GM21447 (cell line): ENCODE measurements around the gene EPHA8.

ENCODE experiments used
- ATAC-seq: cut with Tn5 transposase; IDR thresholded peaks from one replicate; pipeline ENCODE4 v1.9.1; 2021; ENCODE audit not compliant: unreplicated experiment

Gene EPHA8

DNA sequence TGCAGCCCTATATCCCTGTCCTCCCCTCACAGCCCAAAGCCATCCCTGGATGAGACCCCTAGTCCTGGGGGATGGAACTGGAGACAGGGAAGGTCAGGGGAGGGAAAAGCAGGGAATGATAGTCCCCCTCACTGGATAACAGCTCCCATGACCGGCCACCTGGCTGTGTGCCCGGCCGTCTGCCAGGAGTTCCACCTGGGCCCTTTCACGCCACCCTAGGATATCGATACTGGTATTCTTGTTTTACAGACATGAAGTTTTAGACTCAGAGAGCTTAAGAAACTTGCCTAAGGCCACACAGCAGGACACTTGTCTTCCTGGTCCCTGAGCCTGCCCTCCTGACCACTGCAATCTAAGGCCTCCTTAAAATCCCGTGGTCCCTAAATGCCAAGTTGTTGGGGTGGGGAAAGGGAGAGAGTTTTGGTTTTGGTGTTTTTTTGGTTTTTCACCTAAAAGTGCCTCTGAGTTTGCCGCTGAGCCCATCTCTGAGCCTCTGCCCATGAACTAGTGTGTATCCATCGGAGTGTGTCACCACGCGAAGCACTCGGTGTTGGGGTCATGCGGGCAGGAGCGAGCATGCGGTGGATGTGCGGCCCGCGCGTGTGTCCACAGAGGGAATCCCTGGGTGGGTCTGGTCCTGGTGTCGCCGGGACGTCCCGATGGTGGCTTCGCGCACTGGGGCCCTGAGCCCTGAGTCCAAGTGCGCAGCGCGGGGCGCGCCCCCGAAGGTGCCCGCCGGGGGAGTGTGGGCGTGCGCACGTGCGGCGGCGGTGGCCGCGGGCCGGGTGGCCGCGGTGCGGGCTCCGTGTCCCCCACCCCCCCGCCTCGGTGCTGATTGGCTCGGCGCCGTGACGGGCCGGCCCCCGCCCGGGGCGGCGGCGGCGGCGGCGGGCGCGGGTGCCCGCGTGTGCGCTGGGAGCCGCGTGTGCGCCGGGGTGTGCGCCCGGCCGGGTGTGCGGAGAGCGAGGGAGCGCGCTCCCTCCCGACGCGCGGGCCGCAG, at the start of gene EPHA8:
Gene EPHA8 (plus strand): TSS at position 906 of the 1,000 bp plus-strand sequence. CDS start 147 bp downstream, outside the sequence.
- ATAC-seq = no peak

GRCh38 chr1:22516906-22517571, 46.2 kb upstream of the EPHA8 start:
- ATAC-seq = no peak

DNA sequence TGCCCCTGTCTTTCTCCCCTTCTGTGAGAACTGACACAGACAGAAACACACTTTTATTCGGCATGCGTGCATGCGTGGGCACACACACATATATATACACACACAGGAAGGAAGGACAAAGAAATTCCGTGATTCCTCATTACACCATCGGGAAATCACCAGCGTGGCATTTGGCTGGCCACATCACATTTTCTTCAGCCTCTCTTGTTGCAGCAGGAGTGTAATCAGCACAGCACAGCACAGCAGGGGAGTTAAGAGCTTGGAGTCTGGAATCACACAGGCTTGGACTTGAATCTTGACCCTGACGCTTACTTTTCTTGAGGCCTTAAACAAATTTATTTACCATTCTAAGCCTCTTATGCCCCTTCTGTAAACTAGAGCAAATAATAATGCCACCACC, 45.3 kb upstream of the EPHA8 start:
- no peak for ATAC-seq

- no peak for ATAC-seq
Measured at GRCh38 chr1:22518379-22518778, 44.9 kb upstream of the EPHA8 start.

DNA sequence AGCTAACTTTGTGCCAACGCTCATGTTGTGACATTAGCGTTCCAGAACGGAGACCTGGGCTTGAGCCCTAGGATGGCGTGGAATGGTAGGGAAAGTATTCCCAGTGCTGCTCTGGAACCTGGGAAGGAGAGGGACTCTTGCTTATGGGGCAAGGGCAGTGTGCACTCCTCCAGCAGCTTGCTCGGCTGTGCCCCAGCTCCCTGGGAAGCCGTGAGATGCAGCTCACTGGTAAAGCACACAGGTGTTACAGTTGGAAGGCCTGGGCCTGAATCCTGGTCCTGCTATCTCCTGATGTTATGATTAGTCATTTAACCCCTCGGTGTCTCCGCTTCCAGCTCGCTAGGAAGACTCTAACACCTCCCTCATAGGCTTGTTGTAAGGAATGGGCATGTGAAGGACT, 42.4 kb upstream of the EPHA8 start:
- ATAC-seq = no peak

DNA sequence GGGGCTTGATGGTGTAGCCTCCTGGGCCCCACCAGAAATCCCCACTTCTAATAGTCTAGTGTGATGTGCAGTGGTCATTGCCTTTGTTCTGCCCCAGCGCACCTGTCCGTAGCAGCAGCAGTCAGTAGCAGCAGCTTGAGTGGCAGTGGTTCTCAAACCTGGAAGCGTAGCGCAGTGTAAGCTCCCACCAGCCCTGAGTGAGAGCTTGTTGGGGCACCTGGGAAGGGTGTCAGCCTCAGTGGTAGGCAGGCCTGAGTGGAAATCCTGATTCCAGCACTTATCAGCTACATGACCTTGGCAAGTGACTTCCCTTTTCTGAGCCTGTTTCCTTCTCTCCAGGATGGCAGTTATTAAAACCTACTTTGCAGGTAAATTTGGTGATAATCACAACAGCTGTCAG, 41.6 kb upstream of the EPHA8 start:
- ATAC-seq = no peak

GRCh38 chr1:22522221-22522743, 41.0 kb upstream of the EPHA8 start:
- ATAC-seq = no peak

DNA sequence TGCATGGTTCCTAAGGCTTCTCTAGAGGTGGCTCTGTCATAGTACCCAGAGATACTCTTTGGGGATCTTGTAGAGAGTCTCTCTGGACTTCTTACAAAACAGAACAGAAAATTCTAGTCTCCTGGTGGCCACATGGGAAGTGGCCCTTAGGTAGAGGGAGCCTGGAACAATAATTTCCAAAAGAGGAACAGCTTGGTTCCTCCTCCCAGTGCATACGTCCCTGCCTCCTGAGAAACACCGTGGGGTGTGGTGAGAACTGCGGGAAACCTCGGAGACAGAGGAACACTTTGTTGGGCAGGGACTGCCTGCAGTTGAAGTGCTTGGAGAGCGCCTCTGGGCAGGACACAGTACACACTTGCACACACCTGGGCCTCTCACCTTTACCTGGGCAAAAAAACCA, 38.8 kb upstream of the EPHA8 start:
- no peak for ATAC-seq

GRCh38 chr1:22525211-22525610, 38.1 kb upstream of the EPHA8 start:
- ATAC-seq = no peak

DNA sequence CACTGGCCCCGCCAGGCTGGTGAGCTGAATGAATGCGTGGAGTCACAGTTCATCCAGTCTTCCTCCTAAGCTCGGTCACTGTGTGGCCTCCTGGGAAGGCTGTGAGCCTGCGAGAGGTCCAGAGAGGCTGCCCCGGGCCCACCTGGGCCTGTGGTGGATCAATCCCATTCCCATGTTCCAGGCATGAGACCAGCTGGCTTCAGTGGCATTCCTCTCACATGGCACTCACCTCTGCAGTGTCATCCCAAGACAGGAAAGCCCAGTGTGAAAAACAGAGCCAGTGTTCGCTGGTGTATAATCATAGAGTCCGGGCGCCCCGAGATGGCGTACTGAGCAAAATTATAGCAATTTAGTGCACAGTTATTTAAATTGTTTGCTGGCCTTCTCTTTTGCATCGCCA, 37.6 kb upstream of the EPHA8 start:
- ATAC-seq = no peak

DNA sequence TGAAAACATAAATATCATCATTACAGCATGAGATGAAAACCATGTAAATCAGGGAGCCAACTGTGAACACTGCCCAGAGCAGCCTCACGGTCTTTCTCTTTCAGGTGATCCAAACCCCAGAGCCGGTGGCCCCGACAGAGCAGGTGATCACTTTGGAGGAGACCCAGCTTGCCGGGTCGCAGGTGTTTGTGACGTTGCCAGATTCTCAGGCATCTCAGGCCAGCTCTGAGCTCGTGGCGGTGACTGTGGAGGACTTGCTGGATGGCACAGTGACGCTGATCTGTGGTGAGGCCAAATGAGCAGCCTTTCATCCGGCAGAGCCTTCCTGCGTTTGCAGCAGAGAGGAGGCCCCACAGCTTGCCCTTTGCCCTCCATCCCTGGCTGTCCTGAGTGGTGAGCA, 37.2 kb upstream of the EPHA8 start:
- ATAC-seq = no peak

- no peak for ATAC-seq
Measured at GRCh38 chr1:22526677-22527076, 36.6 kb upstream of the EPHA8 start.

DNA sequence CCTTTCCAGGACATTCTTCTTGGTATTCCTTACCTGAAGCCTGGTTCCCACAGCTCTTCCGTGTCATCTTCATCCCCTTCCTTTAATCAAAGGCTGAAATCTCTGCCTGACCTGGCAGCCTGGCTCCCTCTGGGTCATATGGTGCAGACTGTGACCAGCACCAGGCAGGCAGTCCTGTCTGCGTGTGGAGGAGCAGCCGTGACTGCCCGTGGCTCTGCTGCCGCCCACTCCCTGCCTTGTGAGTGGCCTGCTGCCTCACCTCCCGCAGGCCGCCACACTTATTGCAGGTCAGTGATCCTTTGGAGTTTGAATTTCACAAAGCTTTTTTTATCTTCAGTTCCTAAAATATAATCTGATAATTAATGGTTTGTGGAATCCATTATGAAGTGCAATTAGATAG, 36.2 kb upstream of the EPHA8 start:
- no peak for ATAC-seq

DNA sequence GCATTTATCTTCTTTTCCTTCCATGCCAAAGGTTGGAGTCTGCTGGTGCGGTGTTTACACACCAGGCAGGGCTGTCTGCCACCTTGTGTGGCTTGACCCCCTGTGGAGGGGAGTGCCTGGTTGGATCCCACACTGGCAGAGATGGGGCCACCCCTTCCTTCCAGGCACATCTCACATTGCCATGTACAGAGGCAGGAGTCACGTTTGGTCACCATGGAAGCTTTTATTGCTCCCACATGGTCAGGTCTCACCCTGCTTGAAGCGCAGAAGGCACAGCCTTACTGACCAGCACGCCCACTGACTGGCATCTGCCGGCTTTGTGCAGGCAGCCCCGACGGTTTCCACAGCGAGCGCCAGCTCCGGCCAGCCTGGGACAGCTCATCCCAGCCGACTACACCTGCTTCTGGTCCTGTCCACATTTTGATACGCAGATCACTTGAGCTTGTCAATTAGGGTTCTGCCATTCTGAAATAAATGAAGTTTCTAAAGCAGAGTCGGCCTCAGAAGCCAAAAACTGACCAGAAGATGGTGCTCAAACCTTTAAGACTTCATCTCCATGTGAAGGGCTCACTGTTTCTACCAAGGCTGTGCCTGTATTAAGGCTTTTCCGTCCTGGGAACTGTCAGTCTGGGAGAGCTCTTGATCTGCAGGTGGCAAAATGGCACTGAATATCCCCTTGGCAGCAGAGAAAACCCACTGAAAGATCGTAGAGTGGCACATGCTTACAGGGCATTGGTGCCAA, 35.6 kb upstream of the EPHA8 start:
- no peak for ATAC-seq

GRCh38 chr1:22528451-22528850, 34.8 kb upstream of the EPHA8 start:
- ATAC-seq = no peak

- ATAC-seq = no peak
Measured at GRCh38 chr1:22529901-22530621, 33.2 kb upstream of the EPHA8 start.

GRCh38 chr1:22530715-22531114, 32.6 kb upstream of the EPHA8 start:
- no peak for ATAC-seq

DNA sequence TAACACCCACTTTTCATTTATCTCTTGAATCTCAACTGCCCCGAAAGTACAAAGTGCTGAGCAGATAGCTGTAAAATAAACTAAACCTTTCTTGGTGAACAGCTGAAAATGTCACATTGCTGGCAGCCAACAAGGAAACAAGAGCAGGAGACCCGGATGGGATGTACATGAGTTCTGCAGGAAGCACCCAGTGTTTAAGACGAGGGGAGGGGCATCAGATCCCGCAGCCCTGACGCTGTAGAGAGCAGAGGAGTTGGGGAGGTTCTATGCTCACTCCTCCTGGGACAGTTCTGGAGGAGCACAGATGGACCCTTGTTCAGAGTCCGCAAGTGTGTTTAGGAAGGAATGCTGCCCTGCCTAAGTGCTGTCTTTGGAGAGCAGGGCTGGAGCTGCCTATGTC, 32.0 kb upstream of the EPHA8 start:
- ATAC-seq = no peak

GRCh38 chr1:22533244-22533895, 29.9 kb upstream of the EPHA8 start:
- no peak for ATAC-seq

GRCh38 chr1:22534951-22535350, 28.3 kb upstream of the EPHA8 start:
- ATAC-seq = no peak
